Uterus (tissue), 4 donors: ENCODE data around the gene AATF. TPM values are rescaled to one million over a fixed set of nuclear protein-coding genes. Genes with fewer than 3 reads are reported as not detected.

Experiments used
- DNase-seq, 2 donors: peaks; one replicate each; pipeline ENCODE4 v3.0.0-alpha.2; 2019 to 2020
- H3K27ac ChIP-seq, 2 donors: fragments of 200-600 bp; sonication (generic); 1 replicate in 1 of 2; 2 replicates in 1 of 2; pipeline ENCODE4 v1.5.1; 2016 to 2018
- H3K27me3 ChIP-seq, 2 donors: fragments of 200-600 bp; sonication (generic); one replicate each; pipeline ENCODE4 v1.5.1; 2018 to 2019; ENCODE audit warnings: control low read depth in 1 of 2
- H3K36me3 ChIP-seq, 2 donors: fragments of 200-600 bp; sonication (generic); one replicate each; pipeline ENCODE4 v1.5.1; 2019; ENCODE audit warnings: control low read depth in 1 of 2
- H3K4me1 ChIP-seq, 2 donors: fragments of 200-600 bp; sonication (generic); one replicate each; pipeline ENCODE4 v1.5.1; 2018 to 2019; ENCODE audit warnings: control low read depth in 1 of 2
- H3K4me3 ChIP-seq, 2 donors: fragments of 200-600 bp; sonication (generic); 1 replicate in 1 of 2; 2 replicates in 1 of 2; pipeline ENCODE4 v1.5.1; 2018 to 2019; ENCODE audit warnings: mild to moderate bottlenecking in 1 of 2
- H3K9me3 ChIP-seq, 2 donors: fragments of 200-600 bp; sonication (generic); one replicate each; pipeline ENCODE4 v1.5.1; 2019; ENCODE audit warnings: control low read depth in 1 of 2
- CTCF ChIP-seq, 4 experiments: fragments of 200-600 bp in 2 of 4; fragments of 450-650 bp in 2 of 4; sonication (generic) in 2 of 4; IDR thresholded peaks; one replicate each; pipeline ENCODE4 v1.5.1; 2016 to 2019; ENCODE audit warnings: antibody characterized with exemption in 4 of 4, mild to moderate bottlenecking in 2 of 4, moderate library complexity in 1 of 4
- POLR2A ChIP-seq, 2 donors: fragments of 450-650 bp; IDR thresholded peaks; one replicate each; pipeline ENCODE4 v1.6.1; 2016; ENCODE audit warnings: antibody characterized with exemption in 2 of 2, mild to moderate bottlenecking in 1 of 2, moderate library complexity in 1 of 2
- intact Hi-C: fragments of 100-400 bp; cut with DNase I; formaldehyde crosslinking; loops from one replicate; pipeline ENCODE4 v1.15.1; 2023; ENCODE audit warnings: low total_unique reads
- total RNA-seq, 4 donors: library from RNA; depleted of rRNA in 3 of 4; stranded (reverse); fragments of >200 nt in 3 of 4; gene quantifications; one replicate each; pipeline versions ENCODE4 v1.1.0 to v1.2.4, GENCODE V29; 2014 to 2023
- donor health status: DM: yes; HTN: yes; CAD: no.

The AATF gene
- total RNA-seq, 4 donors from 2014 or later: 10.0 to 48.2 (median 30.3) TPM

GRCh38 chr17:37086948-37087347, 138.2 kb downstream of the AATF start:
- H3K27ac ChIP-seq: no peak overlapping the region
- TF ChIP-seq POLR2A (IDR thresholded peaks at IDR 0.05) (no peak), CTCF (IDR thresholded peaks at IDR 0.05) (no peak)
- H3K4me3 ChIP-seq: no peak overlapping the region
- H3K27me3 ChIP-seq: no peaks in the 10 kb centered on the region
- H3K36me3 ChIP-seq: no peaks in the 10 kb centered on the region
- no peak for DNase-seq
- H3K9me3 ChIP-seq: no peaks in the 10 kb centered on the region
- H3K4me1 ChIP-seq: no peaks in the 10 kb centered on the region
- intact Hi-C loops: no loop called here

GRCh38 chr17:37087683-37088082, 138.9 kb downstream of the AATF start:
- H3K27ac ChIP-seq: no peak overlapping the region
- no peaks in the 10 kb centered on the region for H3K36me3 ChIP-seq
- DNase-seq: no peak
- intact Hi-C loops: no loop called here
- no peak overlapping the region for H3K4me3 ChIP-seq
- TF ChIP-seq CTCF (IDR thresholded peaks at IDR 0.05): no peak
- TF ChIP-seq POLR2A (IDR thresholded peaks at IDR 0.05): no peak
- no peaks in the 10 kb centered on the region for H3K9me3 ChIP-seq
- no peaks in the 10 kb centered on the region for H3K27me3 ChIP-seq
- no peaks in the 10 kb centered on the region for H3K4me1 ChIP-seq

- TF ChIP-seq CTCF (IDR thresholded peaks at IDR 0.05) (no peak), POLR2A (IDR thresholded peaks at IDR 0.05) (no peak)
- no peak overlapping the region for H3K27ac ChIP-seq
- H3K9me3 ChIP-seq: no peaks in the 10 kb centered on the region
- H3K4me1 ChIP-seq: no peaks in the 10 kb centered on the region
- no peaks in the 10 kb centered on the region for H3K36me3 ChIP-seq
- intact Hi-C loops: no loop called here
- no peak for DNase-seq
- no peaks in the 10 kb centered on the region for H3K27me3 ChIP-seq
- no peak overlapping the region for H3K4me3 ChIP-seq
These were observed 139.7 kb downstream of the AATF start for GRCh38 chr17:37088459-37088858.

- Histone ChIP-seq H3K27ac (no peak overlapping the region), H3K36me3 (no peaks in the 10 kb centered on the region), H3K27me3 (no peaks in the 10 kb centered on the region), H3K4me1 (no peaks in the 10 kb centered on the region), H3K9me3 (no peaks in the 10 kb centered on the region), H3K4me3 (no peak overlapping the region)
- TF ChIP-seq POLR2A (IDR thresholded peaks at IDR 0.05) (no peak), CTCF (IDR thresholded peaks at IDR 0.05) (no peak)
- intact Hi-C loops: no loop called here
- no peak for DNase-seq
These were observed 140.2 kb downstream of the AATF start for GRCh38 chr17:37088913-37089312.

GRCh38 chr17:37089956-37090355, 141.2 kb downstream of the AATF start:
- H3K9me3 ChIP-seq: no peaks in the 10 kb centered on the region
- H3K4me3 ChIP-seq: no peak overlapping the region
- intact Hi-C loops: no loop called here
- H3K27ac ChIP-seq: no peak overlapping the region
- DNase-seq: no peak
- H3K27me3 ChIP-seq: no peaks in the 10 kb centered on the region
- TF ChIP-seq CTCF (IDR thresholded peaks at IDR 0.05): no peak
- no peak for TF ChIP-seq POLR2A (IDR thresholded peaks at IDR 0.05)
- H3K4me1 ChIP-seq: no peaks in the 10 kb centered on the region
- no peaks in the 10 kb centered on the region for H3K36me3 ChIP-seq
